Stimulated activated CD4-positive, alpha-beta T cell treated with anti-CD3 and anti-CD28 coated beads, Interleukin-2, amount 100 ng/mL, for 24 hours (primary cell): ENCODE data around the gene APOL2.
"Not testable (repeated sequence)": the region's sequence is repeated elsewhere in the genome, so short reads cannot be mapped to it uniquely, and the experiment has no call there.

Experiments
- DNase-seq, 2 donors: peaks; one replicate each; pipeline ENCODE4 v3.0.0-alpha.2; 2020

APOL2 gene

DNA sequence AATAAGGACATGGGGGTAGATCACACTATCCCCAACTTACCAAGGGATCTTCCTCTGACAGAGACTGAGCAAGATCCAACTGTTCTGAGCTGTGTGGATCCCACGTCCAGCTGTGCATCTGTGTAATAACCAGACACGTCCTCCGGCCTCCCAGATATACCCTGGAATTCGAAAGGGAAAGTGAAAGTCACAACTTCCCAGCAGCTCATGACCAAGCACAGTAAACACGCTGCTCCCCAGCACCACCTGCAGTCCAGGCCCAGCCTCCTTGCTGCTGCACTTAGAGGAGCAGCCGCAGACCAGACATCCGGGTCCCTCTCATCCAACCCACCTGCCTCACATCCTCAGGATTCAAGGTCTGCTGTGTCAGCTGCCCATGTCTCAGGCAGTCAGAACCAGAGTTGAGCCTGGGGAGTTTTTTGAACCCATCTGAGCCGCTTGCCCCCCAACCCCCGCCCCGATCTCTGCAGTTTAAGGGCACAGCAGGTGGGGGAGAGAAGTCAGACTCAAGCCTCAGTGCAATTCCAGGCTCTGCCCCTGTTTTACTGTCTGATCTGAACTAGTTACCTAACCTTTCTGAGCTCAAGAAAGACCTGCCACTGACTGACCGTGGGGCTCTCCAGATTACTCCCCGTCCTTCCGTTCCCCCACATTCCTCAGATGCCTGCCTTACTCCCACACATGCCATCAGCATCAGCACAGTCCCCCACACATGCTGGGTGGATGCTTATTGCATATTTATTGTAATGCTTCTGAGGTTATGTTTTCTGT lies at the start of gene APOL2:
Gene APOL2 (minus strand): TSS at position 127 of the 771 bp plus-strand sequence. CDS start 6,365 bp downstream, outside the sequence.
- peak; percentile 84 to 87 for DNase-seq

- no peak for DNase-seq
Observed at GRCh38 chr22:36288571-36289405, 49.5 kb upstream of the APOL2 start.

DNA sequence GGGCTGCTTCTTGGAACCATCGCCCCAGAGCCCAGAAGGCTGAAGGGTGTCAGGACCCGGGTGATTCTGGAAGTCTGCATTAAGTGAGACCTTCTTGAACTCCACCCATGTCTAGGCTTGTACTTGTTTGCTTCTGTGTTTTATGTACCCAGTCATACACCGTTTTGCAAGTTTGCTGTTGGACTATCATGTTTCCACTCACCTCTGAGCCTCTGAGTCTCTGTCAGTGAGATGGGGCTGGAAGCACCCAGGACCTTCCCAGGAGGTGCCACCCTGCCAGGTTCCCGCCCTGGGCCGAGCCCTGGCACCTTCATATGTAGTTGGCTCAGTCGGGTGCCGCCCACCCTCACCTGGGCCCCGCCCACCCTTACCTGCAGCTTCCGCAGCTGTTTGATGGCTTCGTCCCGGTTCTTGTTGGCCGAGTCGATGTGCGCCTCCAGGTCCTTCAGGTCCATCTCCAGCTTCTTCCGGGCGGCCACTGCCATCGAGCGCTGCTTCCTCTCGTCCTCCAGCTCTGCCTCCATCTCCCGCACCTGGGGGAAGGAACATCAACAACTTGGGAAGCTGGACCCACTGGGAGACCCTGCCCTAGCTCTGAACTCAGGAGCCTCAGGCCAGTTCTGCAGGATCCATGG lies 48.7 kb upstream of the APOL2 start:
- no peak for DNase-seq

GRCh38 chr22:36286096-36286957 lies 47.0 kb upstream of the APOL2 start:
- peak; percentile 76 to 82 for DNase-seq

GRCh38 chr22:36285545-36285944 lies 46.2 kb upstream of the APOL2 start:
- DNase-seq = no peak

DNA sequence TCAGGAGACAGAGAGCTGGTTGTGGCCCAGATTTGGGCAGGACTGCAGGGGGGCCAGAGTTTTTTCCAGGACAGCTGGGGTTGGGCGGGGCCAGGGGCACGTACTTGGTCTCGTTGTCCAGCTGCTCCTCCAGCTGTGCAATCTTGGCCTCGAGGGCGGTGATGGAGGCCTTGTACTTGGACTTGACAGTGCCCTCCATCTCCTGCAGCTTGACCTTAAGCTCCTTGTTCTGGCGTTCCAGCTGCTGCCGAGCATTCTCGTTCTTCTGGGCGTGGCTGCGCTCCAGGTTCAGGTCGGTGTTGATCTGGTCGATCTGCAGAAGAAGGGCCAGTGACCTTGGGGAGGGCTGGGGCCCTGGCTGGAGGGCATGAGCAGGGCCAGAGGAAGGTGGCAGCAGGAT lies 45.7 kb upstream of the APOL2 start:
- no peak for DNase-seq

DNA sequence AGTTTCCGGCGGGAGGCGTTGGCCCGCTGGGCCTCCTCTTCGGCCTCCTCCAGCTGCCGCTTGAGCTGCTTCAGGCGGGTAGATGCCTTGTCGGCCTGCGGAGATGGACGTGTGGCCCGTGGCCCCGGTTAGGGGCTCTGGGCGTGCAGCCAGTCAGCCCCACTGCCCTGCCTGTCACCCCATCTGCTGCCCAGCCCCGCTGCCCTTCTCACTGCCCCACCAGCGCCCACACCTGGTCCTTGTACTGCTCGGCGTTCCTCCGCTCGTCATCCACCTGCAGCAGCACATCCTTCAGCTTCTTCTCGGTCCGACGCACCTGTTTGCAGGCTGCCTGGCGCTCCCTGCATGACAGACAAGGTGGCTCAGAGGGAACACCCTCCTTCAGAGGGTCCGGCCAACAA lies 44.8 kb upstream of the APOL2 start:
- DNase-seq = no peak

- no peak for DNase-seq
Observed at GRCh38 chr22:36282328-36282831, 43.1 kb upstream of the APOL2 start.

DNA sequence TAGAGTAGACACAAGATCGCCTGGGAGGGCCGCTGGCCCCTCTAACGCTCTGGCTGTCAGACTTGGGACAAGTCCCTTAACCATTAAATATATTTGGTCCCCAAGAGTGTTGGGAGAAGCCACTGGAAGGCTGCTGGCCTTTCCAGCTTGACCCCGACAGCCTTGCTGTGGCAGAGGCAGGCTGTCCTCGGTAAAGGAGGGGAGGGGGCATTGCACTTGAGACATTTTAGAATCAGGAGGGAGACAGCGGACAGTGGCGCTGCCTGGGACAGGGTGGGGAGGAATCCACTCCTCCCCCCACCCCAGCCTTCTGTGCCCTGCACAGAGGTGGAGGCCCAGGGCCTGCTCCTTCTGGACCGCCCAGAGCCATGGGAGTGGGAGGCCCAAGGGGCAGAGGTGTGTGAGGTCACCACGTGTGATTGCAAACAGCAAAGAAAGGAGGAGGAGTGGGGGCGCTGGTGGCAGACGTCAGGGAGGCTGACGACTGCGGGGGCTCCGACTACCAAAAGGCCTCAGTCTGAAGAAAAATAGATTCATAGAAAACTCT lies 42.5 kb upstream of the APOL2 start:
- DNase-seq = no peak

GRCh38 chr22:36280379-36280778 lies 41.1 kb upstream of the APOL2 start:
- no peak for DNase-seq

DNA sequence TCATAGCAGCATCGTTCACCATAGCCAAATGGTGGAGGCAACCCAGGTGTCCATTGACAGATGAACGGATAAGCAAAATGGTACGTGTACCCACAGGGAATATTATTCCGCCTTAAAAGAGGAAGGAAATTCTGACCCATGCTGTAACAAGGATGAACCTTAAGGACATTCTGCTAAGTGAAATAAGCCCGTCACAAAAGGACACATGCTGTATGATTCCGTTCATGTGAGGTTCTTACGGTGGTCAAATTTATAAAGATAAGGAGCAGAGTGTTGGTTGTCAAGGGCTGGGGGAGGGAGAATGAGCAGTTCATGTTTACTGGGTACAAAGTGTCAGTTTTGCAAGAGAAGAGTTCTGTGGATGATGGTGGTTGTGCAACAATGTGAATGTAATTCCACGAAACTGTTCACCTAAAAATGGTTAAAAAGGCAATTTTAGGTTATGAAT lies 39.9 kb upstream of the APOL2 start:
- no peak for DNase-seq

- peak; percentile 72 to 73 for DNase-seq
Observed at GRCh38 chr22:36277482-36278291, 38.4 kb upstream of the APOL2 start.

DNA sequence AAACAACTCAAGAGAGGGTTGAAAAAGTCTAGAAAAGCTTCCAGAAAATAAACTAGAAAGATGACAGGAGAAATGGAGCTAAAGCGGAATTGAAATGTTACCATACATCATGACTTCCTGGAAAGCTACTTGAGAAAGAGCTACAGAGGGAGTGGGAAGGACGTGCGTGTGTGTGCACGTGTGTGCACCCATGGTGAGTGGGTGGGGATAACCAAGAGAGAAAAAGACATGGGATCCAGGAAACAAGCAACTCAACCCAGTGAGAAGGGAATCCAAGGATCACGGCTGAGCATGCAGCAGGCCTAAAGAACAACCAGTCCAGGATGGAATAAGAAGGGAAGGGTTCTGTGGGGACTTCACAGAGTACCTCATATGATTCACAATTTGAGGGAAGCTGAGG lies 35.2 kb upstream of the APOL2 start:
- DNase-seq = no peak

- not testable (repeated sequence) for DNase-seq
Observed at GRCh38 chr22:36271951-36272350, 32.6 kb upstream of the APOL2 start.

DNA sequence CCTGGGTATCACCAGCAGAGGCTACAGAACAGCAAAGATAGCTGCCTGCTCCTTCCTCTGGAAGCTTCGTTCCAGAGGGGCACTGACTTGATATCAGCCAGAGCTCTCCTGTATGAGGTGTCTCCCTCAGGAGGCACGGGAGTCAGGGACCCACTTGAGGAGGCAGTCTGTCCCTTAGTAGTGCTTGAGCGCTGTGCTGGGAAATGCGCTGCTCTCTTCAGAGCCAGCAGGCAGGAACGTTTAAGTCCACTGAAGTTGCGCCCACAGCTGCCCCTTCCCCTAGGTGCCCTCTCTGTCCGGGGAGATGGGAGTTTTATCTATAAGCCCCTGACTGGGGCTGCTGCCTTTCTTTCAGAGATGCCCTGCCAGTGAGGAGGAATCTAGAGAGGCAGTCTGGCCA lies 31.9 kb upstream of the APOL2 start:
- DNase-seq = not testable (repeated sequence)

- DNase-seq = no peak
Observed at GRCh38 chr22:36267896-36268485, 28.7 kb upstream of the APOL2 start.

DNA sequence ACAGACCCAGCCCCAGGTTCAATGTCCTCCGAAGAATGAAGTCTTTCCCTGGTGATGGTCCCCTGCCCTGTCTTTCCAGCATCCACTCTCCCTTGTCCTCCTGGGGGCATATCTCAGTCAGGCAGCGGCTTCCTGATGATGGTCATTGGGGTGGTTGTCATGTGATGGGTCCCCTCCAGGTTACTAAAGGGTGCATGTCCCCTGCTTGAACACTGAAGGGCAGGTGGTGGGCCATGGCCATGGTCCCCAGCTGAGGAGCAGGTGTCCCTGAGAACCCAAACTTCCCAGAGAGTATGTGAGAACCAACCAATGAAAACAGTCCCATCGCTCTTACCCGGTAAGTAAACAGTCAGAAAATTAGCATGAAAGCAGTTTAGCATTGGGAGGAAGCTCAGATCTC lies 27.7 kb upstream of the APOL2 start:
- no peak for DNase-seq

- not testable (repeated sequence) for DNase-seq
Observed at GRCh38 chr22:36263886-36264664, 24.7 kb upstream of the APOL2 start.

DNA sequence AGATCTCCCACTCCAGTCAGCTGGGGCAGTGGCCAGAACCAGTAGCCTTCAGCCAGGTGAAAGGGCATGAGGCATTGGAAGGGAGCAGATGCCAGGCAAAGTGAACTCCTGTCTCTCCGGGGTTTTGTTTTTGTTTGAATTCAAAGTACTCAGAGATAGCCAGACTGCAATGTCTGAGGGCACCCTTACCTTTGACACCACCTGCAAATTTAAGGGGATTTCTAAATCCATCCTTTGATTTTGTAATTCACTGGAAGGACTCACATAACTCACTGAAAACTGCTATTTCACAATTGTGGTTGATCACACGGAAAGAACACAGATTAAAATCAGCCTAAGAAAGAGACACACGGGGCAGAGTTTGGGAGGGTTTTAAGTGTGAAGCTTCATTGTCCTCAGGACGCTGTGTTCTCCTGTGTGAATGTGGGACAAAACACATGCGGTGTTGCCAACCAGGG lies 23.9 kb upstream of the APOL2 start:
- not testable (repeated sequence) for DNase-seq

DNA sequence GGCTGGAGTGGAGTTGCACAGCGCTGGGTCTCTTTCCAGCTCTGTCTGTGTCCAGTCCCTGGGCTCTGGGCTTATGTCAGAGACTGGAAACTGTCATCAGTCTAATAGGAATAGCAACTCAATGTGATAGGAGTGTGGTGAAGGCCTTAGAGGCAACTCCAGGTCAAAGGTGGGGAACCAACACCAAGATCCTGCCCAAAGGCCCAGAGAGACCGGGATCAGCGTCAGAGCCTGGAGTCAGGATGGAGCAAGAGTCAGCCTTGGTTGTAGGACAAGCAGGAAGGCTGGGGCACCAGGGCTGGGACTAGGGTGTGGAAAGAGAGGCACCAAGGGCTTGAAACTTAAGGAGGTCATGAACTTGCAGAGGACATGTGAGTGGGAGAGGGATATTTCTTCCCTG lies 23.0 kb upstream of the APOL2 start:
- not testable (repeated sequence) for DNase-seq
